Lung (tissue), 12 donors: ENCODE results near the gene SETDB1. TPM values are rescaled to one million over a fixed set of nuclear protein-coding genes. Genes with fewer than 3 reads are reported as not detected.

Experiments used
- ATAC-seq: fragments of 200-7000 bp; cut with Tn5 transposase; one replicate; pipeline ENCODE4 v1.9.1; 2020; ENCODE audit warnings: moderate number of reproducible peaks; ENCODE audit not compliant: insufficient read depth, low FRiP score
- DNase-seq, 3 donors: peaks; one replicate each; pipeline ENCODE4 v3.0.0-alpha.2; 2013 to 2017
- H3K27ac ChIP-seq, 2 donors: one replicate each; pipeline ENCODE4 v1.5.1; 2013; ENCODE audit warnings: mild to moderate bottlenecking in 2 of 2, moderate library complexity in 2 of 2, control low read depth in 1 of 2, inconsistent platforms in 1 of 2, low read depth in 1 of 2, low read length in 1 of 2
- H3K27me3 ChIP-seq, 3 donors: one replicate each; pipeline ENCODE4 v1.5.1; 2013; ENCODE audit warnings: low read length in 2 of 3; ENCODE audit not compliant: control insufficient read depth in 3 of 3, insufficient read depth in 3 of 3
- H3K36me3 ChIP-seq, 4 donors: one replicate each; pipeline ENCODE4 v1.5.1; 2013; ENCODE audit warnings: low read length in 4 of 4, mild to moderate bottlenecking in 1 of 4, moderate library complexity in 1 of 4; ENCODE audit not compliant: control insufficient read depth in 4 of 4, insufficient read depth in 4 of 4
- H3K4me1 ChIP-seq, 5 donors: one replicate each; pipeline ENCODE4 v1.5.1; 2013; ENCODE audit warnings: low read length in 5 of 5, mild to moderate bottlenecking in 2 of 5, moderate library complexity in 1 of 5; ENCODE audit not compliant: control insufficient read depth in 5 of 5, insufficient read depth in 5 of 5
- H3K4me3 ChIP-seq: one replicate; pipeline ENCODE4 v1.5.1; 2013; ENCODE audit warnings: mild to moderate bottlenecking, control low read depth, moderate library complexity
- H3K9ac ChIP-seq, 2 donors: one replicate each; pipeline ENCODE4 v1.5.1; 2013; ENCODE audit warnings: low read length in 2 of 2, control low read depth in 1 of 2; ENCODE audit not compliant: insufficient read depth in 1 of 2
- H3K9me3 ChIP-seq, 4 donors: one replicate each; pipeline ENCODE4 v1.5.1; 2013; ENCODE audit warnings: low read length in 3 of 4, mild to moderate bottlenecking in 1 of 4, moderate library complexity in 1 of 4; ENCODE audit not compliant: control insufficient read depth in 4 of 4, insufficient read depth in 3 of 4
- CTCF ChIP-seq: IDR thresholded peaks from 2 replicates; pipeline ENCODE4 v1.5.1; 2012; ENCODE audit warnings: mild to moderate bottlenecking; ENCODE audit errors: control extremely low read depth, extremely low read depth
- WGBS, 2 donors: extraction: QIAGEN DNeasy Blood & Tissue Kit; methylation state at CpG; one replicate each; pipeline ENCODE4 v1.1.7; 2013; 5-methylcytosine and 5-hydroxymethylcytosine counted together
- polyA plus RNA-seq, 2 donors: library from polyadenylated mRNA; stranded (reverse); fragments of 200-250 nt; gene quantifications; one replicate each; pipeline ENCODE4 v1.2.1, GENCODE V29; 2013
- total RNA-seq, 2 donors: library from RNA; depleted of rRNA in 1 of 2; stranded (reverse); fragments of >200 nt in 1 of 2; gene quantifications; one replicate each; pipeline ENCODE4 v1.2.1, GENCODE V29; 2014 to 2021
- donor health status: control.
- donor health status: control.
- donor health status: Bipolar disorder and iron deficiency.
- donor health status: healthy.
- donor health status: DM: yes; HTN: yes; CAD: no.

The SETDB1 gene
- total and polyA plus RNA-seq, 4 donors: 20.0 to 56.2 (median 32.6) TPM

- DNase-seq (no peak), ATAC-seq (no peak)
- Histone ChIP-seq H3K4me1 (peaks cover 6 to 56% (median 20%) of the 10 kb centered on the region in 5 donors), H3K27me3 (no peaks in the 10 kb centered on the region), H3K9ac (peak overlapping the region; percentile 94 to 98), H3K27ac (peak overlapping the region; percentile 19 to 75), H3K4me3 (peak overlapping the region; percentile 74), H3K9me3 (no peaks in the 10 kb centered on the region), H3K36me3 (no peaks in the 10 kb centered on the region)
- WGBS, 2 donors: 62 to 76% methylated on average over 3 of the region's 3 CpGs
- TF ChIP-seq CTCF: no peak
Observed at GRCh38 chr1:151009206-151009587, 83.0 kb downstream of the SETDB1 start.

DNA sequence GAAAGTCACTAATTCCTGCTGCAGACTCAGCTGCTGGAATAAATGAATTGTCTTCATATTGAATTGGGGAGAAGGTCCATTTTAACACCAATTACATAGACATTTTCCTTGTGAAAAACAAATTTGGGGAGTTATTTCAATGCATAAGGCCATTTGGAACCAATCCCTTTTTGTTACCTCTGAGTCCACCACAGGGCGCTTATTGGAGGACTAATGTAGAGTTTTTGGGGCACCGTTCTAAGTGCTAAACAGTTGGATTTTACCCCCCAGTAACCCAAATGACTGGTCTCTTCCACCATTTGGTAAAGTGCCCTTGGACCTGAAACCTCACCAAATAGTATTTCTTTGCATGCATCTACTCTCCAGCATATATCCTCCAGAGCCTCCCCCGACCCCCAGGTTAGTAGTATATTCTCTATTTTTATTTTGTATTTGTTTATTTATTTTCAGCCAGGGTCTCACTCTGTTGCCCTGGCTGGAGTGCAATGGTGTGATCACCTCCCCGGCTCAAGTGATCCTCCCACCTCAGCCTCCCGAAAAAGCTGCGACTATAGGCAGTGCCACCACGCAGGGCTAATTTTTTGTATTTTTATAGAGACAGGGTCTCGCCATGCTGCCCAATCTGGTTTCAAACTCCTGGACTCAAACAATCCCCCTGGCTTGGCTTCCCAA, 83.6 kb downstream of the SETDB1 start:
- Histone ChIP-seq H3K9me3 (no peaks in the 10 kb centered on the region), H3K27me3 (no peaks in the 10 kb centered on the region), H3K9ac (peak overlapping the region in 1 of 2 donors; percentile 98), H3K4me1 (peaks cover 6 to 51% (median 19%) of the 10 kb centered on the region in 5 donors), H3K27ac (no peak overlapping the region), H3K36me3 (no peaks in the 10 kb centered on the region), H3K4me3 (no peak overlapping the region)
- WGBS, 2 donors: 97 to 98% methylated on average over 8 of the region's 8 CpGs
- ATAC-seq (no peak), DNase-seq (no peak)
- TF ChIP-seq CTCF: no peak

- no peak for TF ChIP-seq CTCF
- H3K9me3 ChIP-seq: no peaks in the 10 kb centered on the region
- H3K4me1 ChIP-seq: peaks cover 6 to 46% (median 18%) of the 10 kb centered on the region in 5 donors
- DNase-seq: no peak
- no peaks in the 10 kb centered on the region for H3K27me3 ChIP-seq
- ATAC-seq: no peak
- no peaks in the 10 kb centered on the region for H3K36me3 ChIP-seq
- 90 to 94% methylated on average over 3 of the region's 3 CpGs for WGBS, 2 donors
- no peak overlapping the region for H3K27ac ChIP-seq
- H3K4me3 ChIP-seq: no peak overlapping the region
- H3K9ac ChIP-seq: no peak overlapping the region
Observed at GRCh38 chr1:151010346-151010726, 84.2 kb downstream of the SETDB1 start.
